ENCODE measurements around the gene BORCS5. TPM values are rescaled to one million over a fixed set of nuclear protein-coding genes. Genes with fewer than 3 reads are reported as not detected.

Gene BORCS5
- total RNA-seq, 1 experiment from 2014 or later, result 17.7 TPM

DNA sequence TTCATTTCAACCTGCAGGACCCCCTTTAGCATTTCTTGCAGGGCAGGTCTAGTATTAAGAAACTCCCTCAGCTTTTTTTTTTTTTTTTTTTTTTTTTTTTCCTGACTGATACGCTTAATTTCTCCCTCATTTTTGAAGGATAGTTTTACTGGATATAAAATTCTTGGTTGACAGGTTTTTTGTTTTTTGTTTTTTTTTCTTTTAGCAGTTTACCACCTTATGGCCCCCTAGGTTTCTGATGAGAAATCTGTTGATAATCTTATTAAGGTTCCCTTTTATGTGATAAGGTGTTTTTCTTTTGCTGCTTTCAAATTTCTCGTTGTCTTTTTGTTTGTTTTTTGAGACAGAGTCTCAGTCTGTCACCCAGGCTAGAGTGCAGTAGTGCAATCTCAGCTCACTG is 66.5 kb downstream of the BORCS5 start:
- no TSS peak for BruUV-seq (replicated peaks)
- H3K4me3 ChIP-seq (ENCODE audit: low read depth, low read length, poor library complexity, severe bottlenecking), result no peak overlapping the region
- peaks cover 15% of the 10 kb centered on the region for H3K9me3 ChIP-seq (ENCODE audit: low read depth, low read length, poor library complexity, severe bottlenecking)
- TF ChIP-seq, protein P1, sequence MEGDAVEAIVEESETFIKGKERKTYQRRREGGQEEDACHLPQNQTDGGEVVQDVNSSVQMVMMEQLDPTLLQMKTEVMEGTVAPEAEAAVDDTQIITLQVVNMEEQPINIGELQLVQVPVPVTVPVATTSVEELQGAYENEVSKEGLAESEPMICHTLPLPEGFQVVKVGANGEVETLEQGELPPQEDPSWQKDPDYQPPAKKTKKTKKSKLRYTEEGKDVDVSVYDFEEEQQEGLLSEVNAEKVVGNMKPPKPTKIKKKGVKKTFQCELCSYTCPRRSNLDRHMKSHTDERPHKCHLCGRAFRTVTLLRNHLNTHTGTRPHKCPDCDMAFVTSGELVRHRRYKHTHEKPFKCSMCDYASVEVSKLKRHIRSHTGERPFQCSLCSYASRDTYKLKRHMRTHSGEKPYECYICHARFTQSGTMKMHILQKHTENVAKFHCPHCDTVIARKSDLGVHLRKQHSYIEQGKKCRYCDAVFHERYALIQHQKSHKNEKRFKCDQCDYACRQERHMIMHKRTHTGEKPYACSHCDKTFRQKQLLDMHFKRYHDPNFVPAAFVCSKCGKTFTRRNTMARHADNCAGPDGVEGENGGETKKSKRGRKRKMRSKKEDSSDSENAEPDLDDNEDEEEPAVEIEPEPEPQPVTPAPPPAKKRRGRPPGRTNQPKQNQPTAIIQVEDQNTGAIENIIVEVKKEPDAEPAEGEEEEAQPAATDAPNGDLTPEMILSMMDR (conservative IDR thresholded peaks at IDR 0.05; ENCODE audit: low read depth, low read length), result no peak
- no peak for TF ChIP-seq EZH2 (IDR thresholded peaks at IDR 0.05; ENCODE audit: borderline replicate concordance, low read depth, low read length, poor library complexity, severe bottlenecking)
- no peaks in the 10 kb centered on the region for H3K36me3 ChIP-seq (ENCODE audit: insufficient read depth, low read length, poor library complexity, severe bottlenecking)
- intact Hi-C loops (cut with micrococcal nuclease; ENCODE audit: unreplicated experiment), result no loop called here
- ChIA-PET POLR2A (ENCODE audit: low non-redundant PET) (no interaction called here), CTCF (no interaction called here)
- no peaks in the 10 kb centered on the region for H3K27me3 ChIP-seq (replicated peaks; ENCODE audit: insufficient read depth, low read depth, low read length, poor library complexity)
- H3K27ac ChIP-seq (ENCODE audit: low read depth, low read length, poor library complexity, severe bottlenecking), result no peak overlapping the region
- no peaks in the 10 kb centered on the region for H3K4me1 ChIP-seq (ENCODE audit: insufficient read depth, low read length, poor library complexity, severe bottlenecking)
- no peak for DNase-seq (ENCODE audit: low spot score)

DNA sequence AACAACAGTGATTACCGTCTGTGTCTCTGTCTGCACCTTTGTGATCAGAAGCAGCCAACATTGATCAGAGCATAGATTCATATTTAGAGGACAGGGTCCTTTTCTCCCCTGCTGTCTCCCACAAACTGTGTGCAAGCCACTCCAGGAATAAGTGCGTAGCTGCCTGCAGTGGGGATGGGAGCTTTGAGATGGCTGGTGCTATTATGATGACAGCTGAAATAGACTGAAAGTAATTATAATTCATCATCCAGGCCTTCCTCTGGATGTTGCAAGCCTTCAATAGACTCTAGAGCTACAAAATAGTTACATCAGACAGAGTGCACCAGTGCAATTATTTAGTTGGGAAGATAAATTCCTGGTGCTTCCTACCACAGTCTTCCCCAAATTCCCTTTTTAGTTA is 68.1 kb downstream of the BORCS5 start:
- ChIA-PET CTCF (no interaction called here), POLR2A (ENCODE audit: low non-redundant PET) (no interaction called here)
- no peak overlapping the region for H3K4me3 ChIP-seq (ENCODE audit: low read depth, low read length, poor library complexity, severe bottlenecking)
- peaks cover 15% of the 10 kb centered on the region for H3K9me3 ChIP-seq (ENCODE audit: low read depth, low read length, poor library complexity, severe bottlenecking)
- no peaks in the 10 kb centered on the region for H3K36me3 ChIP-seq (ENCODE audit: insufficient read depth, low read length, poor library complexity, severe bottlenecking)
- no peaks in the 10 kb centered on the region for H3K4me1 ChIP-seq (ENCODE audit: insufficient read depth, low read length, poor library complexity, severe bottlenecking)
- no peaks in the 10 kb centered on the region for H3K27me3 ChIP-seq (replicated peaks; ENCODE audit: insufficient read depth, low read depth, low read length, poor library complexity)
- intact Hi-C loops (cut with micrococcal nuclease; ENCODE audit: unreplicated experiment), result no loop called here
- BruUV-seq (replicated peaks), result no TSS peak
- TF ChIP-seq, protein P1 (conservative IDR thresholded peaks at IDR 0.05; ENCODE audit: low read depth, low read length), result no peak
- TF ChIP-seq EZH2 (IDR thresholded peaks at IDR 0.05; ENCODE audit: borderline replicate concordance, low read depth, low read length, poor library complexity, severe bottlenecking), result no peak
- DNase-seq (ENCODE audit: low spot score), result no peak
- H3K27ac ChIP-seq (ENCODE audit: low read depth, low read length, poor library complexity, severe bottlenecking), result no peak overlapping the region

DNA sequence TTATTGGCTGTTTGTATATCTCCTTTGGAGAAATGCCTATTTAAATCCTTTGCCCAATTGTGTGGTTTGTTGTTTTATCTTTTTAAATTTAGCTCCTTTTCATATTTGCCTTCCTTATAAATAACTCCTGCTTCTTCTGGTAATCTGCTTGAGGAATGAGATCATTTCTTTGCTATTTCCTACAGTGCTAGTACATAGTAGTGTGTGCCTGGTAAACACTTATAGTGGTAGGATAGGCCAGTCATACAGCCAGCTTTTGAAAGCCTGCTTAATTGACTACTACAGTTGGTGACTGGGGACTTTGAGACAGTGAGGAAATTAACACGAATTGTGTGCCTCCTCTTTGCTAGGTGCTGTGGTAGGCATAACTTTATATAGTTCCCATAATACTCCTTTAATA is 68.7 kb downstream of the BORCS5 start:
- BruUV-seq (replicated peaks), result no TSS peak
- POLR2A ChIA-PET (ENCODE audit: low non-redundant PET), result no interaction called here
- no peak for TF ChIP-seq EZH2 (IDR thresholded peaks at IDR 0.05; ENCODE audit: borderline replicate concordance, low read depth, low read length, poor library complexity, severe bottlenecking)
- TF ChIP-seq, protein P1 (conservative IDR thresholded peaks at IDR 0.05; ENCODE audit: low read depth, low read length), result no peak
- peaks cover 2% of the 10 kb centered on the region for H3K4me1 ChIP-seq (ENCODE audit: insufficient read depth, low read length, poor library complexity, severe bottlenecking)
- H3K36me3 ChIP-seq (ENCODE audit: insufficient read depth, low read length, poor library complexity, severe bottlenecking), result no peaks in the 10 kb centered on the region
- intact Hi-C loops (cut with micrococcal nuclease; ENCODE audit: unreplicated experiment), result no loop called here
- H3K9me3 ChIP-seq (ENCODE audit: low read depth, low read length, poor library complexity, severe bottlenecking), result peaks cover 15% of the 10 kb centered on the region
- DNase-seq (ENCODE audit: low spot score), result no peak
- H3K27ac ChIP-seq (ENCODE audit: low read depth, low read length, poor library complexity, severe bottlenecking), result no peak overlapping the region
- CTCF ChIA-PET, result no interaction called here
- H3K27me3 ChIP-seq (replicated peaks; ENCODE audit: insufficient read depth, low read depth, low read length, poor library complexity), result no peaks in the 10 kb centered on the region
- H3K4me3 ChIP-seq (ENCODE audit: low read depth, low read length, poor library complexity, severe bottlenecking), result no peak overlapping the region

Data from A673 (cell line).